ENCODE data around the gene SKI. TPM values are rescaled to one million over a fixed set of nuclear protein-coding genes. Genes with fewer than 3 reads are reported as not detected.
"Not testable (repeated sequence)": the region's sequence is repeated elsewhere in the genome, so short reads cannot be mapped to it uniquely, and the experiment has no call there.

The SKI gene
- total and polyA plus RNA-seq, 2 experiments from 2014 or later: 9.3 to 66.8 TPM

- no peaks in the 10 kb centered on the region for H3K79me2 ChIP-seq (replicated peaks; ENCODE audit: insufficient read depth)
- Mint-ChIP-seq H3K36me3 (ENCODE audit: low read depth) (peaks cover 5% of the 10 kb centered on the region; the same call in 1 of the 3 replicates), H3K4me1 (peaks cover 2% of the 10 kb centered on the region; the same call in 2 of the 3 replicates), H3K27ac (no peak overlapping the region), H3K9me3 (peaks cover 9% of the 10 kb centered on the region), H3K4me3 (no peak overlapping the region), H3K27me3 (ENCODE audit: insufficient read depth, low read depth, poor library complexity) (peaks cover 9% of the 10 kb centered on the region)
- no peaks in the 10 kb centered on the region for H4K20me1 ChIP-seq (replicated peaks; ENCODE audit: insufficient read depth)
- H3K27me3 ChIP-seq (ENCODE audit: insufficient read depth): no peaks in the 10 kb centered on the region
- H3F3A ChIP-seq (replicated peaks; ENCODE audit: low read depth): no peaks in the 10 kb centered on the region; the same call in 1 of the 2 replicates
- H3K27ac ChIP-seq (ENCODE audit: low read depth): no peak overlapping the region
- H3K4me2 ChIP-seq: no peak overlapping the region
- no peaks in the 10 kb centered on the region for H3K9me2 ChIP-seq (ENCODE audit: insufficient read depth)
- H3K4me1 ChIP-seq (ENCODE audit: insufficient read depth): peaks cover 4% of the 10 kb centered on the region; the same call in 1 of the 2 replicates
- no peaks in the 10 kb centered on the region for H3K36me3 ChIP-seq (ENCODE audit: insufficient read depth)
- no peak overlapping the region for H2AFZ ChIP-seq
- no peak for DNase-seq (ENCODE audit: low spot score)
- H3K4me3 ChIP-seq: no peak overlapping the region
- no peak for ATAC-seq
- TF ChIP-seq ZNF331 (CRISPR knock-in tag; IDR thresholded peaks at IDR 0.05; ENCODE audit: low read depth) (no peak), POLR2AphosphoS5 (IDR thresholded peaks at IDR 0.05; ENCODE audit: low read depth) (no peak), EZH2phosphoT487 (IDR thresholded peaks at IDR 0.05; ENCODE audit: unreplicated experiment) (no peak), NANOG (IDR thresholded peaks at IDR 0.05; ENCODE audit: borderline replicate concordance) (no peak), STAT1 (IDR thresholded peaks at IDR 0.05; ENCODE audit: unreplicated experiment) (no peak), CTCF (conservative IDR thresholded peaks at IDR 0.05; ENCODE audit: low read depth in 2 of 2) (no peak)
Observed at GRCh38 chr1:2326524-2326923, 98.4 kb downstream of the SKI start.

DNA sequence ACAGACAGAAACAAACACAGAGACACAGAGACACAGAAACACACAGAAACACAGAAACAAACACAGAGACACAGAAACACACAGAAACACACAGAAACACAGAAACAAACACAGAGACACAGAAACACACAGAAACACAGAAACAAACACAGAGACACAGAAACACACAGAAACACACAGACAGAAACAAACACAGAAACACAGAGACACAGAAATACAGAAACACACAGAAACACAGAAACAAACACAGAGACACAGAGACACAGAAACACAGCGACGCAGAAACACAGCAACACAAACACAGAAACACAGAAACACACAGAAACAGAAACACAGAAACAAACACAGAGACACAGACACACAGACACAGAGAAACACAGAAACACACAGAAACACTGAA lies 99.0 kb downstream of the SKI start:
- not testable (repeated sequence) for H3K27me3 ChIP-seq (ENCODE audit: insufficient read depth); H3K27ac ChIP-seq (ENCODE audit: low read depth); H3K27me3 Mint-ChIP-seq (ENCODE audit: insufficient read depth, low read depth, poor library complexity); H3K79me2 ChIP-seq (replicated peaks; ENCODE audit: insufficient read depth); H3F3A ChIP-seq (replicated peaks; ENCODE audit: low read depth); H2AFZ ChIP-seq; H3K4me3 Mint-ChIP-seq; H3K4me3 ChIP-seq; H3K9me2 ChIP-seq (ENCODE audit: insufficient read depth); ATAC-seq; DNase-seq (ENCODE audit: low spot score); H3K36me3 Mint-ChIP-seq (ENCODE audit: low read depth); H4K20me1 ChIP-seq (replicated peaks; ENCODE audit: insufficient read depth); H3K4me2 ChIP-seq; H3K4me1 Mint-ChIP-seq; H3K36me3 ChIP-seq (ENCODE audit: insufficient read depth); H3K4me1 ChIP-seq (ENCODE audit: insufficient read depth)
- H3K9me3 Mint-ChIP-seq: peaks cover 12% of the 10 kb centered on the region
- peak overlapping the region; percentile 2; the same call in 1 of the 2 replicates for H3K27ac Mint-ChIP-seq

DNA sequence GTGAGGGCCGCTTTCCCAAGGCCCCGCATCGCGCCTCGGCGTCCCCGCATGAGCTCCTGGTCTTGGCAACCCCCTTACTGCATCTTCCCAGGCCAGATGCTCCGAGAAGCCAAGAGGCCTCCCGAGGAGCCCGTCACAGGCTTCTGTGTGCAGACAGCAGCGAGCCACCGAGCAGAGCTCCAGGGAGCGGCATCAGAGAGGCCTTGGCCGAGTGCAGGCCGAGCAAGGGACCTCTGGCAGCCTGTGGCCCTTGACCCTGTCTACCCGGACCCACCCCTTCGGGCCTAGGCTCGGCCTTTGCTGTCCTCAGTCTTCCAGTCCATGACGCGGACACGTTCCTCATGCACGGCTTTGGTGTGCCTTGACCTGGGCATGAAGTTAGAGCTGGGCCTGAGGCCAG lies 99.7 kb downstream of the SKI start:
- H3K27ac ChIP-seq (ENCODE audit: low read depth): no peak overlapping the region
- H3K4me1 Mint-ChIP-seq: no peaks in the 10 kb centered on the region; the same call in 2 of the 3 replicates
- no peaks in the 10 kb centered on the region for H3K36me3 ChIP-seq (ENCODE audit: insufficient read depth)
- ATAC-seq: no peak
- no peaks in the 10 kb centered on the region; the same call in 1 of the 2 replicates for H3F3A ChIP-seq (replicated peaks; ENCODE audit: low read depth)
- no peak overlapping the region for H3K4me3 ChIP-seq
- no peaks in the 10 kb centered on the region for H3K27me3 ChIP-seq (ENCODE audit: insufficient read depth)
- no peak overlapping the region for H2AFZ ChIP-seq
- no peak overlapping the region for H3K4me2 ChIP-seq
- H3K4me1 ChIP-seq (ENCODE audit: insufficient read depth): no peaks in the 10 kb centered on the region
- TF ChIP-seq REST (IDR thresholded peaks at IDR 0.05; ENCODE audit: unreplicated experiment) (no peak), POLR2AphosphoS5 (IDR thresholded peaks at IDR 0.05; ENCODE audit: low read depth) (no peak), CTCF (conservative IDR thresholded peaks at IDR 0.05; ENCODE audit: low read depth in 2 of 2) (no peak), ZNF114 (CRISPR knock-in tag; IDR thresholded peaks at IDR 0.05) (no peak), ETS1 (IDR thresholded peaks at IDR 0.05) (no peak), EZH2 (IDR thresholded peaks at IDR 0.05; ENCODE audit: low read depth, unreplicated experiment) (no peak), EZH2phosphoT487 (IDR thresholded peaks at IDR 0.05; ENCODE audit: unreplicated experiment) (no peak)
- no peak overlapping the region for H3K4me3 Mint-ChIP-seq
- H3K79me2 ChIP-seq (replicated peaks; ENCODE audit: insufficient read depth): no peaks in the 10 kb centered on the region
- H3K36me3 Mint-ChIP-seq (ENCODE audit: low read depth): peaks cover 8% of the 10 kb centered on the region; the same call in 1 of the 3 replicates
- no peaks in the 10 kb centered on the region for H3K9me2 ChIP-seq (ENCODE audit: insufficient read depth)
- H3K27ac Mint-ChIP-seq: no peak overlapping the region
- H3K27me3 Mint-ChIP-seq (ENCODE audit: insufficient read depth, low read depth, poor library complexity): peaks cover 9% of the 10 kb centered on the region
- DNase-seq (ENCODE audit: low spot score): no peak
- H4K20me1 ChIP-seq (replicated peaks; ENCODE audit: insufficient read depth): no peaks in the 10 kb centered on the region
- H3K9me3 Mint-ChIP-seq: peaks cover 15% of the 10 kb centered on the region

Data from GM23338 (cell line).